AG10803 (cell line): ENCODE data around the gene FBXW4.

Source experiments
- DNase-seq: peaks from one replicate; pipeline ENCODE4 v3.0.0; 2010; ENCODE audit warnings: low read depth
- H3K4me3 ChIP-seq: 2 replicates; pipeline ENCODE4 v1.5.1; 2011; ENCODE audit warnings: mild to moderate bottlenecking, low read length, control low read depth
- CTCF ChIP-seq: conservative IDR thresholded peaks from 2 replicates; pipeline ENCODE4 v1.5.1; 2011; ENCODE audit warnings: mild to moderate bottlenecking, low read length, control low read depth, inconsistent platforms

FBXW4 gene

GRCh38 chr10:101690461-101690860 lies 4.5 kb downstream of the FBXW4 start:
- no peak for DNase-seq
- TF ChIP-seq CTCF: no peak
- H3K4me3 ChIP-seq: no peak overlapping the region

GRCh38 chr10:101687071-101687658 lies 7.8 kb downstream of the FBXW4 start:
- no peak for DNase-seq
- no peak for TF ChIP-seq CTCF
- no peak overlapping the region for H3K4me3 ChIP-seq

DNA sequence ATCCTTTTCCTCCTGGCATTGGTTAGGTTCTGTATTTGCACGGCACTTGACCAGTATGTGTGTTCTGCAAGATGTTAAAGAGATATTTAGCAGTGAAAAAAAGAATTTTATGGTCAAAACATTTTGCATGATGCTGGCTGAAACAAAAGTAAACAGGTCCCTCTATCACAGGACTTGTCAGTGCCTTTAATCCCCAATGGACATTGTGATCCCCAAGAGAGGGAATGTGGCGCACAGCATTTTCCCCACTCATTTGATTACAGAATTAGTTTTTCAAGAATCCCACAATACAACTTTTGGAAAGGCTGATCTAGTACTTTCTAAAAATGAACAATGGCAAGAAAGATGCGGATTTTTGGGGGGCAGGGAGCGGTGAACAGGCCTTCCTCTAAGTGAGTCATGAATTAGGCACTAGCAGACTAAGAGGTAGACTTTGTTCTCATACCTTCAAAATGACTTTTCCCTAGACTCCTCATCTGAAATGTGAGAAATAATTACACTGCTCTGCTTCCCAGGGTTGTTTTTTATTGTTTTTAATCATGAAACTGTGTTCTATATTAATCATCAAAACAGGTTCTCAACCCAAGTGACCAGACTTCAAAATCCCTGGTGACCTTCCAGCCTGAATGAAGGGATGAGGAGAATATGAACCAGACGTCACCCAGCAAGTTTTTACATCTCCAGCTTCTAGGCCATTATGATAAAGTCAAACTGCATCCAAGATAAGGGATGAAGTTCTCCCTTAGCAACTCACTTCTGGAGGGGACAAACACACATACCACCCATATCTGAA lies 8.6 kb downstream of the FBXW4 start:
- DNase-seq: no peak
- H3K4me3 ChIP-seq: no peak overlapping the region
- no peak for TF ChIP-seq CTCF

DNA sequence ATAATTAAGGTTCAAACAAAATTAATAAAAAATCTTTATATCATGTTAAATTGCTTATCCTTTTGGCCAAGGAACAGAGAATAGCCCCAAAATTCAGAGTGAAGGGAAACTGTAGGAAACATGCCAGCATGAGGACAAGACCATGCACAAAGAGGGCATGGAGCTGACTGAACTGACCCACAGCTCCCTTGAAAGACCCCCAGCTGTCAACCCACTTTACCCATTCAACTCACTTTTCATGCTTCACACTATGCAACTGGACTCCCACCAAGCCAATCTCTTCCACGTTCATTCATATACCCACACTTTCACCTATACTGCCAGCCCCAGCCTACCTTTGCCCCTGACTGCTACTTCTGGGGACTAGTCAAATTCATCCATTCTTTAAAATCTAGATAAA lies 10.2 kb downstream of the FBXW4 start:
- TF ChIP-seq CTCF: no peak
- DNase-seq: no peak
- no peak overlapping the region for H3K4me3 ChIP-seq

DNA sequence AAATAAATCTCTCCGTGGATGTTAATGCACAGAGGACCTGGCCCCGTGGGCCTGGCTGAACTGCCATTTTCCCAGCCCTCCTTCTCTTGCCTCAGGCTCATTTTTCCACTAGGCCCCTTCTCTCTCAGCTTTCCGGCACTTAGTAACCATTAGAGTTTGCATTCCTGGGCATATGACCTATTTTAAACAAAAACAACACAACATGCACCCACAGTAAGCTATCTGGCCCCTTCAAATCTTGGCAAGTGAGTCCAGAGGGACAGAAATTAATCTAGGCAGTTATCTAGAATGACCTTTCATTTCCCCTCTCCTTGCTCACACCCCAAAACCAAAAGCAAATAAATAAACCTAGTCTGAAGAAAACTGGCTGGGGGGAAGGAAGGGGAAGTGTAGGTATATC lies 11.7 kb downstream of the FBXW4 start:
- DNase-seq: no peak
- no peak for TF ChIP-seq CTCF
- H3K4me3 ChIP-seq: no peak overlapping the region

GRCh38 chr10:101682172-101682825 lies 12.7 kb downstream of the FBXW4 start:
- DNase-seq: no peak
- TF ChIP-seq CTCF: no peak
- peak overlapping the region; percentile 12 for H3K4me3 ChIP-seq
